ENCODE measurements around the gene BAK1.
"Not testable (repeated sequence)": the region's sequence is repeated elsewhere in the genome, so short reads cannot be mapped to it uniquely, and the experiment has no call there.

The BAK1 gene

DNA sequence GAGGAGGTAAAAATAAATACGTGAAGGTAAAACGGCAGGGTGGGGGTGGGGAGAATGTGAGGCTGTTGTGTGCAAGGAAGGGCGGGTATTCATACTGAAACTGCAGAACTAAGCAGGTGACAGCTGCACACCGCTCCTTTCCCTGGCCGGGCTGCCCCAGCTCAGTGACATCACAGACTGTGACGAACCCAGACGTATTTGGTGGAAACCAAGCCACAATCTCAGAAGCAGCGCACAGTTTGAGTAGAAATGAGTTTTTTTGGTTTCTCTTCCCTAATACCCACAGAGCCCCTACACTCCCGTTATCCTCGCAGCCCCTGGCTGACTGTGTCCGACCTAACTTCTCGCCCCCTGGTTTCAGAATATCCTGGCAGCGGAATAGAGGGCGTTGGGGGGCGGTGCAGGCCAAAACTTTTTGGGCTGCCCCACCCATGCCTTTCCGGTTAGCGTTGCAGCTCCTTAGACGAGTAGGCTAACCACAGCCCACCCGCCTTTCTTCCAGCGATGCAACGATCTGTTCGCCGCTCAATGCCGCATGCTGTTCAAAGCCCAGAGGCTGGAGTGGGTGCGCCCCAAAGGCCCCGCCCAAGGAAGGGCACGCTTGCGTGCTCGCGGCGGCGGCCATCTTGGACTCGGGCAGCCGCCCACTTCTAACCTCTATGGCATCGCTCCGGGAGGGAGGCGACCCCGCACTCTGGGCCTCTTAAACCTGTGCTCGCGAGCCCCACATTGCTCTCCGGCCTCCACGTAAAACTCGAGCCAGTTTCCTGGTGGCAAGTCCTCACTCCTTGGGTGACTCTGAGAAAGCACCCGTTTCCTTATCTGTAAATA is 9.1 kb downstream of the BAK1 start:
- TF ChIP-seq, protein P1, sequence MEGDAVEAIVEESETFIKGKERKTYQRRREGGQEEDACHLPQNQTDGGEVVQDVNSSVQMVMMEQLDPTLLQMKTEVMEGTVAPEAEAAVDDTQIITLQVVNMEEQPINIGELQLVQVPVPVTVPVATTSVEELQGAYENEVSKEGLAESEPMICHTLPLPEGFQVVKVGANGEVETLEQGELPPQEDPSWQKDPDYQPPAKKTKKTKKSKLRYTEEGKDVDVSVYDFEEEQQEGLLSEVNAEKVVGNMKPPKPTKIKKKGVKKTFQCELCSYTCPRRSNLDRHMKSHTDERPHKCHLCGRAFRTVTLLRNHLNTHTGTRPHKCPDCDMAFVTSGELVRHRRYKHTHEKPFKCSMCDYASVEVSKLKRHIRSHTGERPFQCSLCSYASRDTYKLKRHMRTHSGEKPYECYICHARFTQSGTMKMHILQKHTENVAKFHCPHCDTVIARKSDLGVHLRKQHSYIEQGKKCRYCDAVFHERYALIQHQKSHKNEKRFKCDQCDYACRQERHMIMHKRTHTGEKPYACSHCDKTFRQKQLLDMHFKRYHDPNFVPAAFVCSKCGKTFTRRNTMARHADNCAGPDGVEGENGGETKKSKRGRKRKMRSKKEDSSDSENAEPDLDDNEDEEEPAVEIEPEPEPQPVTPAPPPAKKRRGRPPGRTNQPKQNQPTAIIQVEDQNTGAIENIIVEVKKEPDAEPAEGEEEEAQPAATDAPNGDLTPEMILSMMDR (IDR thresholded peaks at IDR 0.05; ENCODE audit: borderline replicate concordance, insufficient read depth, low read depth, low read length) = no peak
- H3K4me3 ChIP-seq (ENCODE audit: low read depth, low read length) = peak overlapping the region; percentile 36

DNA sequence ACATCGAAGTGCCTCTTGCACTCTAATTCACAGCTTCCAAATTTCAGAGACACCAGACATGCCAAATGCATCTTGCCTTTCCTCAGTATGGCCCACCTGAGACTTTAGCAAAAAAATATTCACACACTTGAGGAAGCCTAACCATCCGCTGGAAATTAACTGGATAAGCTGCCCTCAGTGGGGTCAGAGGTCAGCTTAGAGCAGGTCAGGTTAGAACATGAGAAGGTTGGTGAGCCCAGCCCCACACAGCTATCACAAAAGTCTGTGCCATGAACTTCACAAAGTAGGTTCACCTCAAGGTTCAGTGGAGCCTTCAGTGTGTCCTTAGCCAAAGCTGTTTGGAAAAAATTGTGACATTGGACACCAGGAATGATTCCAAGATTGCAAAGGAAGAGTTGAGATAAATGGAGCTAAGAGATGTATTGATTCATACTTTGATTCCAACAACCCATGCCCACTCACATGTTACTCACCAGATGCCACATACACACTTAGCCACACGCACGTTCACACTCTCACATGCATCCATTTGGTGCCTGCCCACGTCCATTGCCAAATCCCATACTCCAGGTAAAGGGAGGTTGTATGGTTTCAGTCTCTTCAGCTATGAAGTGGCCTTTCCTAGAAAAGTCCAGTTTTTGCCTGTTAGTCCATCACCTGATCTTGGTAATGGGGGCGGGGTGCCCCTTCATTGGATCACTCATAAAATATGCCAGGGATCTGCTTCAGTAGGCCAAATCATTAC is 11.1 kb downstream of the BAK1 start:
- TF ChIP-seq, protein P1 (IDR thresholded peaks at IDR 0.05; ENCODE audit: borderline replicate concordance, insufficient read depth, low read depth, low read length) = no peak
- no peak overlapping the region for H3K4me3 ChIP-seq (ENCODE audit: low read depth, low read length)

DNA sequence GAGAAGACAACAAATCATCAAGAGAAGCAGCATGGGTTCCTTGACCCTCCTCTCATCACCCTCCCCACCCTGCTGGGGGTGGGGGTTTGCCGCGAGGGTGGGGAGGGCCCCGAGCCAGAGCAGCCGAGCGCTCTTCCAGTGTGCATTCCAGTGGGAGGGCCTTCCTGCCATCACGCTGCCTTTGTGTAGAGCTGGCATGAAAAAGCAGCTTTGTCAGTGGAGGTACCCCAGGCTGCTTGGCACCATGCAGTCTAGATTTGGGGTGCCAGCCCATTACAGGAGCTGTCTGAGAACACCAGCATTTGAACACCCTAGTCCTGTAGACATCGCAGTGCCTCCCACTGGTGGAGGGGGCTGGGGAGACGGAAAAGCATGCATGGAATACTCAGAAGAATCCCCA is 12.2 kb downstream of the BAK1 start:
- H3K4me3 ChIP-seq (ENCODE audit: low read depth, low read length) = no peak overlapping the region
- TF ChIP-seq, protein P1 (IDR thresholded peaks at IDR 0.05; ENCODE audit: borderline replicate concordance, insufficient read depth, low read depth, low read length) = no peak

DNA sequence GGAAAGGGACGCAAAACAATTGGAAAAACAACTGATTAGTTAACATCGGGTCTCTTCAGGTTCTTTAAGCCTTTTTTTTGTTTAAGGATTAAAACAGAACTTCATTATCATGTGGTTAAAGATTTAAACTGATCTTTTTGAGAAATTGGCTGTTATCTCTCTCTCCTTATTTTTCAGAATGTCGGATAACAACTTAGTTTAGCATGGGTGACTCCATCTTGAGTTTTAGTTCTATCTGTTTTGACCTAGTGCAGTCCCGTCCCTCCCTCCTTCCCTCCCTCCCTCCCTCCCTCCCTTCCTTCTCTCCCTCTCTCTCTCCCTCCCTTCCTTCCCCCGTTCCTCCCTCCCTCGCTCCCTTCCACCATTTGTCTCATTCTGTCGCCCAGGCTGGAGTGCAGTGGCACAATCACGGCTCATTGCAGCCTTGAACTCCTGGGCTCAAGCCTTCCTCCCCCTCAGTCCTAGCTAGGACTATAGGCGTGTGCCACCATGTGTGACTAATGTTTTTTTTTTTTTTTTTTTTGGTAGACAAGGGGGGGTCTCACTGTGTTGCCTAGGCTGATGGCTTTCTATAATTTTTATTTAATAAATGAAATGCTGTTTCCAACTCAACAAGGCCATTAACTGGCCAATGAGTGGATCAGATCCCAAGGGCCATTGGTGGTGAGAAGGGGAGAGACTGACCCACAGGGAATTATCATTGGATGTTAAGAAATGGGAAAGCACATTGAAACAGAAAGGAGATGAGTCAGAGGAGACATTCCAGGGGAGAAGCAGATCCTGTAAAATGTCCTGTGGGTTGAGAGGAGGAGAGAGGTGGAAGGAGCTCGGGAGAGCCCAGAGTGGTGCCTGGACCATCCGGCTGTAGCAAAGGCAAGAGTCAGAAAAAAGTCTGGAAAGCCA is 13.6 kb downstream of the BAK1 start:
- H3K4me3 ChIP-seq (ENCODE audit: low read depth, low read length) = no peak overlapping the region
- TF ChIP-seq, protein P1 (IDR thresholded peaks at IDR 0.05; ENCODE audit: borderline replicate concordance, insufficient read depth, low read depth, low read length) = no peak

DNA sequence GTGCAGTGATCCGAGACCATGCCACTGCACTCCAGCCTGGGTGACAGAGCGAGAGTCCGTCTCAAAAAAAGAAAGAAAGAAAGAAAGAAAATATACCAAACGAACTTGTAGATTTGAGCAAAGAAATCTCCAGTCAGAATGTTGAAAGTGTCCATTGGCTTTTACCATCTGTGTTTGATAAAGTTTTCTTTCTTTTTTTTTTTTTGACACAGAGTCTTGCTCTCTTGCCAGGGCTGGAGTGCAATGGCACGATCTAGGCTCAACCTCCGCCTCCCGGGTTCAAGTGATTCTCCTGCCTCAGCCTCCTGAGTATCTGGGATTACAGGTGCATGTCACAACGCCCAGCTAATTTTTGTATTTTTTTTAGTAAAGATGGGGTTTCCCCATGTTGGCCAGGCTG is 21.3 kb downstream of the BAK1 start:
- no peak overlapping the region for H3K4me3 ChIP-seq (ENCODE audit: low read depth, low read length)
- TF ChIP-seq, protein P1 (IDR thresholded peaks at IDR 0.05; ENCODE audit: borderline replicate concordance, insufficient read depth, low read depth, low read length) = no peak

DNA sequence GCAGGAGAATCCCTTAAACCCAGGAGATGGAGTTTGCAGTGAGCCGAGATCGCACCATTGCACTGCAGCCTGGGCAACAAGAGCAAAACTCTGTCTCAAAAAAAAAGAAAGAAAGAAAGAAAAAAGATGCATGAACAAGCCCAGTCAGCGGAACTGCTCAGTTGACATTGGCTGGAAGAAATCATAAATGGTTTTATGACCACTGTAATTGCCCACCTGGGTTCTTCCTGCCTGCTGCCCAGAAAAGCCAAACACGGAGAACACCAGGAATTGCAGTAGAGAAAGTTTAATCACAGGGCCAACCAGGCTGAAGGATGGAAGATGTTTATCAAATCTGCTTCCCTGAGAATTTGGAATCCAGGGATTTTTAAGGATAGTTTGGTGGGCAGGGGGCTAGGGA is 22.7 kb downstream of the BAK1 start:
- TF ChIP-seq, protein P1 (IDR thresholded peaks at IDR 0.05; ENCODE audit: borderline replicate concordance, insufficient read depth, low read depth, low read length) = no peak
- no peak overlapping the region for H3K4me3 ChIP-seq (ENCODE audit: low read depth, low read length)

DNA sequence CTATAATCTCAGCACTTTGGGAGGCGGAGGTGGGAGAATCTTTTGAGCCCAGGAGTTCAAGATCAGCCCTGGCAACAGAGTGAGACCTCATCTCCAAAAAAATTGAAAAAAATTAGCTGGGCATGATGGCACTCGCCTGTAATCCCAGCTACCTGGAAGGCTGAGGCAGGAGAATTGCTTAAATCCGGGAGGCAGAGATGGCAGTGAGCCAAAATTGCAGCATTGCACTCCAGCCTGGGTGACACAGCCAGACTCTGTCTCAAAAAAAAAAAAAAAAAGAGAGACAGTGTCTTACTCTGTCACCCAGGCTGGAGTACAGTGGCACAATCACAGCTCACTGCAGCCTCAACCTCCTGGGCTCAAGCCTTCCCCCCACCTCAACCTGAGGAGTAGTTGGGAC is 27.2 kb downstream of the BAK1 start:
- H3K4me3 ChIP-seq (ENCODE audit: low read depth, low read length) = not testable (repeated sequence)

Data from GM12875 (cell line).